Ammon's horn (tissue), 1 donor: ENCODE results near the gene RANBP2.
A peak's percentile ranks its signal among the peaks of the same experiment; 100 is the strongest.
"Not testable (repeated sequence)": the region's sequence is repeated elsewhere in the genome, so short reads cannot be mapped to it uniquely, and the experiment has no call there.

Experiments used
- DNase-seq: peaks from one replicate; pipeline ENCODE4 v3.0.0-alpha.2; 2016; ENCODE audit warnings: low spot score

The RANBP2 gene

DNA sequence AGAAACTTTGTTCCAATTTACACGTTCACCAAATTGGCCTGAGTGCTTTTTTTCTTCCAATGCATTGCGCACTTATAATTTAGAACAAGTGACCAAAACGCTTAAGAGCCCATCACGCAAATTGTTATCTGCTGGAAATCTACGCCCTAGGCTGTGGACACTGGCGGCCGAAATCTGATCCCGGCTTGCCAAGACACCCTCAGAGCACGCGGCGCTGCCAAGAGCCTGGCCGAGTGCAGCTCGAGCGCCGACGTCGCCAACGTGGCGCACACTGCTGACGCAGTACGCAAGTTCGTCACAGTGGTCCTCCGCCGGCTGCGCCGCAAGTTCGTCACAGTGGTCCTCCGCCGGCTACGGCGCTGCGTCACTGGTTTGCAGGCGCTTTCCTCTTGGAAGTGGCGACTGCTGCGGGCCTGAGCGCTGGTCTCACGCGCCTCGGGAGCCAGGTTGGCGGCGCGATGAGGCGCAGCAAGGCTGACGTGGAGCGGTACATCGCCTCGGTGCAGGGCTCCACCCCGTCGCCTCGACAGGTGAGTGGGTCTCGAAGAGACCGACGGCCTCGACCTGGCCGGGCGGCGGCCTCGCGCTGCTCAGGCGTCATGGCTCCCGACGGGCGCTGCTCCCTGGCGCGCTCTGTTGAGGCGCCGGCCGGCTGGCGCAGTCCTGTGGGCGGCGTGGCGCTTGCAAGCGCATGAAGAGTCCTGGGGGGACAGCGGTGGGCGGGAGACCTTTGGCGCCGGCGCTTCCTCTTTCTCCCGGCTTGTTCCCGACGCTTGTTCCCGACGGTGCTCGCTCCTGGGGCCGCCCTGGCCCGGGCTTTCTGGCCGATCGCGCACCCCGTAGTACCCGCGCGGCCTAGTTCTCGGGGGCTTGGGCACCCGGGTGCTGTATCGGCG lies at the start of gene RANBP2:
RANBP2 (plus strand) TSS at position 334 of the 896 bp plus-strand sequence; CDS start at position 459, 125 bp downstream.
- peak; percentile 98 for DNase-seq

DNA sequence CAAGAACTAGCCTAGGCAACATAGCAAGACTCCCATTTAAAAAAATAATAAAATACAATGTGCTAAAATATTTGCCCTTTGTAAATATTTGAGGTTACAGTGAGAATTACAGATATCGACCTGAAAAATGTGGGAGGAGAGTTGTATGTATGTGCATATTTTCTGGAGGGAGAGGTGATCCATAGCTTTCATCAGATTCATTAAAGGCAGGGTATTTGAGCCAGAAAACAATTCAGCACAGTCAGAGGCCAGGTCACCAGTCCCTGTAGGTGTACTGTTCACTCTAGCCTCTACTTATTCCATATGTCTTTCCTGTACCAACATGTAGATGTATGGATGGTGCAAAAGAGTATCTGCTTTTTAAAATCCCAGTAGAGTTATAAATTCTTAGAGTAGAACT lies 49.0 kb upstream of the RANBP2 start:
- not testable (repeated sequence) for DNase-seq

DNA sequence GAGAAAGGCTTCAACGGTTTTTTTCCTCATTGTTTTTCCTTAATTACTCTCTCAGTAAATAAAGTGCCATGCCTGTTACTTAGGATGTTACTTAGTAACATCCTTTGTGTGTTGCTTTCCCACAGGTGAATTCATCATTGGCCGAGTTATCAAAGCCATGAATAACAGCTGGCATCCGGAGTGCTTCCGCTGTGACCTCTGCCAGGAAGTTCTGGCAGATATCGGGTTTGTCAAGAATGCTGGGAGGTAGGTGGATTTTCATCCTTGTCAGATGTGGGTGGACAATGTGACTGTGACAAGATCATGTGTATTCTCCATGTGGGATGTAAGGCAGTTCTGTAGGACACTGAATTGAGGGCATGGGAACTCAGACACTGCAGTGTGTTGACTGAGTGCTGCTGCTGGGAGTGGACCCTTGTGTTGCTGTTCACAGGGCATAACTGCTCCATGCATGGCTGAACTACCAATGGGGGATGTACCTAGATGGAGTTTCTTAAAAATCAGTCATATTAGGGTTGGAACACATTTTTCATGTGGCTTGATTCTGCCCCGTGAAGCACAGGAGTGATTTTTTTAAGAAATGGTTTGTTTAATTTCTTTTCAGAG lies 47.0 kb upstream of the RANBP2 start:
- DNase-seq, result not testable (repeated sequence)

DNA sequence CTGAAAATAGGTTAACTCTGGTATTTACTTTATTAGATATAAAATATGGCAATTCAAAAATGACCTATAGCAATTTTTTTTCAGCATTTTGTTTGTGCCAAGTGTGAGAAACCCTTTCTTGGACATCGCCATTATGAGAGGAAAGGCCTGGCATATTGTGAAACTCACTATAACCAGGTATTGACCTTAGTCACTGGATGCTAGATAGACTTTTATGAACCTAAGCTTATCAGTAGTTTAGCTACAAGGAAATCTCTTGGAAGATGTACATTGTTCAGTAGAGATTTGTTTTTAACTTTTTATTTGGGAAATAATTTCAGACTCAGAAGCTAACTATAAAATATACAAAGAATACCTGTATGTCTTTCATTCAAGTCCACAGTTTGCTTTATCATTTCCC lies 42.8 kb upstream of the RANBP2 start:
- DNase-seq, result not testable (repeated sequence)

DNA sequence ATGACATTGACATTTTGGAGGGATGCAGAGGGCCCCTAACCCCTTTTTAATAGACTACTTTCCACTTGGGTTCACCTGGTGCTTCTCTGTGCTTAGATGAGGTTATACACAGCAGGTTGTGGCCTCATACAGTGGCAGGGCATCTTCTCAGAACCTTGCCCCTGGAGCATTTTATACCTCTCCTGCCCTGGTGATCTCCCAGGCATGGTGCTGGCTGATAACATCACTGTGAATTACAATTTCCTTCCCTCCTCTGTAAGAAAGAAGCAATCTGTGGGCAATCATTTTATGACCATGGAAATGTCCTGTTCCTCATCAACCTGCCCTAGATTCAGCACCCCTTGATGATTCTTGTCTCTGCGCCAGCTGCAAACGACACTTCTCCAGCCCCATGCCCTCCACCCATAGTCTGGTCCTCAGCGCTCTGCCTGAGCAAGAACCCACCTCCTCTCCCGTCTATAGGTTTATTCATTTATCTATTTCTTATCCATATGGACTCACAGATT lies 42.0 kb upstream of the RANBP2 start:
- DNase-seq, result not testable (repeated sequence)

DNA sequence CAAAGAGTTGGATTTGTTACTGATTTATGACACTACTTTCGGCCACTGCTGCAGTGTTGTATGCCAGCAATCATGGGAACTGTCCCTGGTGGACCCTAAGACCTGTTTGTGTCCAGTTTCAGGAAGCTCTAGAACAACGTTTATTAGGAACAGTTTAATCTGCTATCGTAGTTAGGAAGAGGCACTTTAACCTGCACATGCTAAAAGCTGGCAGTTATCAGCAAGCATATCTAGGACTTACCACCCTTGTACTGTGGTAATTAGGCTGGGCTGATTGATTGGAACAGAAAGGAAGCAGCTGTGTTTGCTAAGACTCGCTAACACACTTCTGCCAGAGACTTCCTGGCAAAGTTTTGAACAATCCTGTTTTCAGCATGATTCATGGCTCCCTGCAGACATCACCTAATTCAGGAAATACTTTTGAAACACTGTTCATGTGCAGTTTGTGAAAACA lies 41.1 kb upstream of the RANBP2 start:
- DNase-seq, result not testable (repeated sequence)

DNA sequence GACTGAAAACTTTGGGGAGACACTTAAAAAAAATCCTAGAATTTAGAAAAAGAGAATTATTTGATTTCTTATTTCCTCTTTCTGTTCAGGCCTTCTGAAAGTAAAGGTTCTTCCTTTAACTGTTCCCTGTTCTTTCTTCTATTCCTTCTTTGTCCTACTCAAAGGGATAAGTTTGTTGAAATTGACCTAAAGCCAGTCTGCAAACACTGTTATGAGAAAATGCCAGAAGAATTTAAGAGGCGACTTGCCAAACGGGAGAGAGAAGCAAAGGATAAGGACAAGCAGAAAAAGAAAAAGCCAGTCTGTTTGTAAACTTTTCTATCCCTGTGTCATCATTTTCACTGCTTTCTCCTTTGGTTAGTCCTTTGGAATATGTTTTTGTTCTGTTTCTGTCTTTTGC lies 38.5 kb upstream of the RANBP2 start:
- not testable (repeated sequence) for DNase-seq

DNA sequence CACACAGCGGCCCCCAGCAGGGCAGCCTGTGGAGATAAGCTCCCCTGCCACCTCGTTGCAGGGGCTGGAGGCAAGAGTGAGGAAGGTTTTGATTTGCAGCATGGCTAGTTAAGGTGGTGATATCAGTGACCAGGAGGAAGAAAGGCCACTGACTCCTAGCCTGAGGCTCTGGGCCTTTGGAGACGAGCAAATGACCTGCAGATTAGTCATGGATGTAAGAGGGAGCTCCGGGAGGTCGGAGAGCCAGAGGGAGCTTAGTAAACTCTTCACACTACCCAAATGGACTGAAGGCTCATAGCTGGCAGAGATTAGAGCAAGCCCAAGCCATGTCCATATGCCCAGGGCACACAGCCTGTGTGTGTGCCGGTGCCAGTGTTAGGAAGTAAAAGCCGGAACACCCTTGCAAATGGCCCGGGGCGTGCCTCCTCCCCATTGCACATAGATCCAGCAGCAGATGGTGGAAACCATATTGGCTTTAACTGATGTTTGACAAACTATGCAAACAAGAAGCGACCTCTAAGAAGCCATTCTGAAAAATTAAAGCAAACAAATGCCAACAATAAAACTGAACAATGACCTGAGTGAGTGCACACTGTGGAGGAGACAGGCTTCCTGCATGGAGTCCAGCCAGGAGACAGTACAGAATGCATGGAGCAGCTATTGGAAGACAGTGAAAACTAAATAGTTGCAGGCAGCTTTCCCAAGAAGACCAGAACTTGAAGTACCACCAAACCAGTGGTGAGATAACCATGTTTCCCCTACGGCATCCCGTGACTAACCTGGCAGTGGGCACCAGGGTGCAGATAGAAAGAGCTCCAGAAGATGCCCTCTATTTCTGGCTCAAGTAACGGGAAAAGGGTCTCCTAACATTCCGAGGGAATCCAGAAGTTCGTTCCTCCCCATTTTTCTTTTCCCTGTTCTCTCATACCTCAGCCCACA lies 30.2 kb upstream of the RANBP2 start:
- DNase-seq, result not testable (repeated sequence)

DNA sequence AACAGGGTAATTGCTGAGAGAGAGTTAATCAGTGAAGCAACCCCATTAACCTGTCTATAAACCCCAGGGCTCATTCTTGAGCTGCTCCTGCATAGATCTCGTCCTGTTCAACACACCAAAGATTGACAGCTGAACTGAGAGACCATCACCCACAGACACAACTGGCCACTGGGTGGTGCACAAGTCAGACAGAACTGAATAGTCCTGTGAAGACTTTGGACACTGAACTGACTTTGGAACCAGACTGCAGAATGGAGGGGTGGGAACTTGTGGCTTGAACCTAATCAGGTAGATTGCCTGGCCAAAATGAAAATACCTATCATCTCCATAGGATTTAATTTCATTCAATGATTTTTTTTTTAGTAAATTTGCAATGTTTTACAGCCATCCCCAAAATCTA lies 29.3 kb upstream of the RANBP2 start:
- not testable (repeated sequence) for DNase-seq

DNA sequence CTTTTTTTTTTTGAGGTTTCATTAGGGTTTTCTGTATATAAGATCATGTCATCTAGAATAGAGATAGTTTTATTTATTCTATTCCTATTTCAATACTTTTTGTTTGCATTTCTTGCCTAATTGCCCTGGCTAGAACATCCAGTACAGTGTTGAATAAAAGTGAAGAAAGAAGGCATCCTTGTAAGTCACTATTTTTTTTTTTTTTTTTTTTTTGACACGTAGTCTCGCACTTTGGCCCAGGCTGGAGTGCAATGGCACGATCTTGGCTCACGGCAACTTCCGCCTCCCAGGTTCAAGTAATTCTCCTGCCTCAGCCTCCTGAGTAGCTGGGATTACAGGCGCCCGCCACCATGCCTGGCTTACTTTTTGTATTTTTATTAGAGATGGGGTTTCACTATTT lies 27.8 kb upstream of the RANBP2 start:
- DNase-seq, result no peak

DNA sequence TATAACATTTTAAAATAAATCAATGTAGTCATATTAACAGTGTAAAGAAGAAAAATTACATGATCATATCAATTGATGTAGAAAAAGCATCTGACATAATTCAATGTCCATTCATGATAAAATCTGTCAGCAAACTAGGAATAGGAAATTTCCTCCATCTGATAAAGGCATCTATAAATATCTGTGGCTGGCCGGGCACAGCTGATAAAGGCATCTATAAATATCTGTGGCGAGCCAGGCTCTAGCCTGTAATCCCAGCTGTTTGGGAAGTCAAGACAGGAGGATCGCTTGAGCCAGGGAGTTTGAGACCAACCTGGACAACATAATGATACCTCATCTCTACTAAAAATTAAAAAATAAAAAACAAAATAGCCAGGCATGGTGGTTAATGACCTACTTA lies 18.1 kb upstream of the RANBP2 start:
- no peak for DNase-seq

DNA sequence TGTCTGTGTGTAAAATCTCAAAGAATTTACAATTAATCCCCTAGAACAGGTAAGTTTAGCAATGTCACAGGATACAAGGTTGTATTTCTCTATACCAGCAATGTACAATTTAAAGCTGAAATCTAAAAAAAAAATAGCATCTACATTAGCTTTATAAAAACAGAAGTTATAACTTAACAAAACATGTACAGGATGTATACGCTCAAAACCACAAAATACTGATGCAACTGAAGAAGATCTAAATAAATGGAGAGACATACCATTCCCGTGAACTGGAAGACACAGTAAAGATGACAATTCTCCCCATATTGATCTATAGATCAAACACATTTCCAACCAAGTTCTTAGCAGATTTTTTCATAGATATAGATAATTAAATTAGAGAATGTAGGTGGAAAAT lies 17.5 kb upstream of the RANBP2 start:
- no peak for DNase-seq

DNA sequence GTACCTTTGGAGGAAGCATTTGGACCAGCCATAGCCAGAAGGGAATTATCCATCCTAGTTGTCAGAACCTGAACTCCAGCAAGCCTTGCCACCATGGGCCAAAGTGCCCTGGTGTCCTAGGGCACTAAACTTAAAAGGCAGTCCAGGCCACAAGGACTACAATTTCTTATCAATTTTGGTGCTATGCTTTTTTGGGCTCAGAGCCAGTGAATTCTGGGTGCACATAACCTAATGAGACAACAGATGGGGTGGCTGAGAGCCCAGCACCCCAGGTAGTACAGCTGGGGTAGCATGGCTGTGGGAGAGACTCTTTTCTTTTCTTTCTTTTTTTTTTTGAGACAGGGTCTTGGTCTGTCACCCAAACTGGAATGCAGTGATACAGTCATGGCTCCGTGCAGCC lies 14.4 kb upstream of the RANBP2 start:
- DNase-seq, result no peak

DNA sequence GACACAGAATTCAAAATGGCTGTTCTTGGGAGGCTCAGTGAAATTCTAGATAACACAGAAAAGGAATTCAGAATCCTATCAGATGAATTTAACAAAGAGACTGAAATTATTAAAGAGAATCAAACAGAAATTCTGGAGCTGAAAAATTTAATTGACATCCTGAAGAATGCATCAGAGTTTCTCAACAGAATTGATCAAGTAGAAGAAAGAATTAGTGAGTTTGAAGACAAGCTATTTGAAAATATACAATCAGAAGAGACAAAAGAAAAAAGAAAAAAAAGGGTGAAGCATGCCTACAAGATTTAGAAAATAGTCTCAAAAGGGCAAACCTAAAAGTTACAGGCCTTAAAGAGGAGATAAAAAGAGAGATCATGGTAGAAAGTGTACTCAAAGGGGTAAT lies 12.0 kb upstream of the RANBP2 start:
- DNase-seq, result no peak

DNA sequence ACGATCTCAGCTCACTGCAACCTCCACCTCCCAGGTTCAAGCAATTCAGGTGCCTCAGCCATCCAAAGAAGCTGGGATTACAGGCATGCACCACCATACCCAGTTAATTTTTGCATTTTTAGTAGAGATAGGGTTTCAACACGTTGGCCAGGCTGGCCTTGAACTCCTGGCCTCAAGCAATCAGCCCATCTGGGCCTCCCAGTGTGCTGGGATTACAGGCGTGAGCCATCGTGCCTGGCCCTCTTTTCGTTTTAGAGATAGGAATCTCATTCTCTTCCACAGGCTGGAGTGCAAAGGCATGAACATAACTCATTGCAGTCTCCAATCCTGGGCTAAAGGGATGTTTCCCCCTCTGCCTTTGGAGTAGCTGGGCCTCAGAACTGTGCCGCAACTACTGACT lies 2.3 kb upstream of the RANBP2 start:
- not testable (repeated sequence) for DNase-seq

DNA sequence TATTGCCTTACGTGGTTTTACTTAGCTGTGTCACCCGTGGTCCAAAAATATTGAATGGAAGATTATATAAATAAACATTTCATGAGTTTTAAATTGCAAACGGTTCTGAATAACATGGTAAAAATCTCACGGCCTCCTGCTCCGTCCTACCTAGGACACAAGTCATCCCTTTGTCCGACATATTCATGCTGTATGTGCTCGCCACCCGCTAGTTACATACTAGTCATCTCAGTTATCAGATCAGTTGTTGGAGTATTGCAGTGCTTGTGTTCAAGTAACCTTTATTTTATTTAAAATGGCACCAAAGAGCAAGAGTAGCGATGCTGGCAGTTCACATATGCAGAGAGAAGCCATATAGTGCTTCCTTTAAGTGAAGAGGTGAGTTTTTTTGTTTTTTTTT lies 6.8 kb downstream of the RANBP2 start:
- not testable (repeated sequence) for DNase-seq

DNA sequence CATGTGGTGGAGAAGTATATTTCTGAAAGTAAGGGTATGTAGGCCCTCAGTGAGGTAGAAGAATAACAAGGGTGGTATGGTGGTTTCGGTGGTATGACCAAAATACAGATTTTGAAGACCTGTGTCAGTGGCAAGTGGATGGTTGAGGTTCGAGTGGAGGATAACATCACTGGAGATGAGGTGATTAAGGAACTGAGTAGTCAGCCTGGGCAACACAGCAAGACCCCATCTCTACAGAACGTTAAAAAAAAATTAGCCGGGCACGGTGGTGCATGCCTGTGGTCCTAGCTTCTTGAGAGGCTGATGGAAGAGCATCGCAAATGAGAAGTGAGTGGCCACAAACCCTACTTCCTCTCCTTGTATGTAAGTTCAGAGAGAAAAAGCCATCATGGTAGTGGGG lies 15.4 kb downstream of the RANBP2 start:
- DNase-seq, result not testable (repeated sequence)

DNA sequence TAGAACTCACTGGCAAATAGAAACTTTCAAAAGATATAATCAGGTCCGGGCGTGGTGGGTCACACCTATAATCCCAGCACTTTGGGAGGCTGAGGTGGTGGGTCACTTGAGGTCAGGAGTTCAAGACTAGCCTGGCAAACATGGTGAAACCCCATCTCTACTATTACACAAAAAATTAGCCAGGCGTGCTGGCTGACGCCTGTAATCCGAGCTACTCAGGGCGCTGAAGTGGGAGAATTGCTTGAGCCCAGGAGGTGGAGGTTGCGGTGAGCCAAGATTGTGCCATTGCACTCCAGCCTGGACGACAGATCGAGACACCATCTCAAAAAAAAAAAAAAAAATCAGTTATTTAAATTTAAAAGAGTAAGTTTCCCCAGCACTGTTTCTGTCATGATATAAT lies 38.7 kb downstream of the RANBP2 start:
- not testable (repeated sequence) for DNase-seq

DNA sequence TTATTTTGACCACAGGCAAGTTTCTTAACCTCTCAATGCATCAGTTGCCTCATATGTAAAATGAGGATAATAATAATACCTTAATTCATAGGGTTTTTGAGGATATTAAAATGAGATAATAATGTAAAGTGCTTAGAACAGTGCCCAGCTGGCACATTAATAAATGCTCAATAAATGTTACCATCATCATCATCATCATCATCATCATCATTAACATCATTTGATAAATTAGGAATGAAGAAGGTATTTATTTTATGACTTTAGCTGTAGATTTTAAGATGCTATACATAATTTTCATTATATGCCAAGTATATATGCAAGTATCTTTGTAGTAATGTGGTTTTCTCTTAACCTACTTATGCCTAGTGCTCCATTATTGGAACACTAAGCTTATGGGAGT lies 43.3 kb downstream of the RANBP2 start:
- DNase-seq, result not testable (repeated sequence)

DNA sequence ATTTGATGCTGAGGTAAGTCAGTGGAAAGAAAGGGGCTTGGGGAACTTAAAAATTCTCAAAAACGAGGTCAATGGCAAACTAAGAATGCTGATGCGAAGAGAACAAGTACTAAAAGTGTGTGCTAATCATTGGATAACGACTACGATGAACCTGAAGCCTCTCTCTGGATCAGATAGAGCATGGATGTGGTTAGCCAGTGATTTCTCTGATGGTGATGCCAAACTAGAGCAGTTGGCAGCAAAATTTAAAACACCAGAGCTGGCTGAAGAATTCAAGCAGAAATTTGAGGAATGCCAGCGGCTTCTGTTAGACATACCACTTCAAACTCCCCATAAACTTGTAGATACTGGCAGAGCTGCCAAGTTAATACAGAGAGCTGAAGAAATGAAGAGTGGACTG lies 47.4 kb downstream of the RANBP2 start:
- DNase-seq, result not testable (repeated sequence)

DNA sequence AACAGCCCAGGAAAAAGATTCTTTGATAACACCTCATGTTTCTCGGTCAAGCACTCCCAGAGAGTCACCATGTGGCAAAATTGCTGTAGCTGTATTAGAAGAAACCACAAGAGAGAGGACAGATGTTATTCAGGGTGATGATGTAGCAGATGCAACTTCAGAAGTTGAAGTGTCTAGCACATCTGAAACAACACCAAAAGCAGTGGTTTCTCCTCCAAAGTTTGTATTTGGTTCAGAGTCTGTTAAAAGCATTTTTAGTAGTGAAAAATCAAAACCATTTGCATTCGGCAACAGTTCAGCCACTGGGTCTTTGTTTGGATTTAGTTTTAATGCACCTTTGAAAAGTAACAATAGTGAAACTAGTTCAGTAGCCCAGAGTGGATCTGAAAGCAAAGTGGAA lies 48.6 kb downstream of the RANBP2 start:
- not testable (repeated sequence) for DNase-seq

DNA sequence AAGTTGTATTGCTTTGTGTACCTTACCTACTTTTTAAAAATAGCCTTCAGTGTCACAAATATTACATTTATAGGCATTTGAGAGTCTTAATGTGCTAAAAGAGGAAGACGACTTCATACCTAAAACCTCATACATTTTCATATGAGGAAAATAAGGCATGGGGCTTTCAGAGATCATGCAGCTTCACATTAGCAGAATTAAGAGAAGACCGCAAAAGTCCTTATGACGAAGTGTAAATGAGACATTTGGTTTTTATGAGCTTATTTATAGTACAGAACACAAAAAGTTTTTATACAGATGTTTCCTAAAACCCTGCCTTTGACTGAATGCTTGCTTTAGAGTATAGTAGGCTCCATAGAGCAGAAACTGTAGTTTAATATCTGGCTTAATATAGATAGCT lies 57.2 kb downstream of the RANBP2 start:
- DNase-seq, result no peak
